HG03571 (cell line): ENCODE measurements around the gene CLTCL1.
"Not testable (repeated sequence)": the region's sequence is repeated elsewhere in the genome, so short reads cannot be mapped to it uniquely, and the experiment has no call there.

Experiments used
- ATAC-seq: cut with Tn5 transposase; IDR thresholded peaks from one replicate; pipeline ENCODE4 v1.9.1; 2021; ENCODE audit not compliant: unreplicated experiment

The CLTCL1 gene

DNA sequence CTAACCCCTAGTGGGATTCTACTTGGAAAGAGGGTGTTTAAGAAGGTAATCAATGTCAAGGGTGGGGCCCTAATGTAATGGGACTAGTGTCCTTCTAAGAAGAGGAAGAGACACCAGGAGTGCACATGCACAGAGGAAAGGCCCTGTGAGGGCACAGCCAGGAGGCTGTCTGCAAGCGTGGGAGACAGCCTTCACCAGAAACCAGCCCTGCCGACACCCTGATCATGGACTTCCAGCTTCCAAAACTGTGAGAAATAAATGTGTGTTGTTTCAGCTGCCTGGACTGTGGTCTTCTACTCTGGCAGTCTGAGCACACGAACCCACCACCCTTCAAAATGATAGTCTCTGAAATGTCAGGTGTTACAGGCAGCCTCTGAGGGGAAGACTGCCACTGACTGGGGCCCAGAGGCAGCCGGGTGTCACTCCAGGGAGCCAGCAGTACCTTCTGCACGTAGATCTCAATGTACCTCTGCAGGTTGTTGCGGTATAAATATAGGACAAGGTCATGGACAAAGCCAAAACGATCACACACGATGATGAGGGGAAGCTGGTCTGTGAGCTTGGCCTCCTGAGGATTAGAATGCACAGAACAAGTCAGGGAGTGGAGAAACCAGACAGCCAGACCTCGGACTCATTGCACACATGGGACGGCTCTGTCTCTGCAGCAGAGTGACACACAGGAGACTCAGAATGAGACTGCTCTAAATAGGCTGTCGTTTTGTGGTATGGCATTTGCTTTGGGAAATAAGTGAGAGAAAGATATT lies 69.1 kb downstream of the CLTCL1 start:
- no peak for ATAC-seq

DNA sequence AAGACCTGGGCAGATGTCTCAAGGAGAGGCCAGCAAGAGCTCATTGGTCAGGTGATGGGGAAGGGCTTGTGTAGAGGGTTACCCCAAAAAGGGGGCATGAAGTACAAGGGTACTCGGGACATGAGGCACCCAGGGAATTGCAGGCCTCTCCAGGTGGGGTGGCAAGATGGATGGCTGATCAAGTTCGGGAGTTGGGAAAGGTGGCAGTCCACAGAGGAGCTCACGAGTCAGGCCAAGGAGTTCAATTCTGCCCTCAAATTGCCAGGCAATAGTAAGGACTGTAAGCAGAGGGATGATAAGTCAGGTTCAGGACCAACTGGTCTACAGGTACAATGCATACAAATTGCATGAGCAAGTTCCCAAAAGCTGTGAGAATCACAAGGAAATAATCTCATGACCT lies 70.7 kb downstream of the CLTCL1 start:
- no peak for ATAC-seq

GRCh38 chr22:19218541-19219233 lies 72.8 kb downstream of the CLTCL1 start:
- ATAC-seq, result no peak

DNA sequence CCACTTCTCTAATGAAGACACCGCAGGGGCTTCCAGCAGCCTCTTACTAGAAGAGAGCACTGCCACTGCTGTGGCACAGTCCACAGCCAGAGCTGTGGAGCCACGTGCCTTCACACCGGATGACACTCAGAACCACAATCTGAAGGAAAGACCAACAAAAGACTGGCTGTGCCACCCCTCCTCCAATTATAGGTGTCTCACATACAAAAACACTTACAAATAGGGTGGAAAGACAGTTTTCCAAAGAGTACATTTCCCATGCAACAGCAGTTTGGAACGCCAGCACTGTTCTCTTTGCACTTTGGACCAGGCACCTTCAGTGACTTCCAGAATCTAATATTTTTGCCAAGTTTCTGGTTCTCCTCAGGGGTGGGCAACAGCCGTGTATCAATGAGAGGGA lies 74.9 kb downstream of the CLTCL1 start:
- no peak for ATAC-seq

DNA sequence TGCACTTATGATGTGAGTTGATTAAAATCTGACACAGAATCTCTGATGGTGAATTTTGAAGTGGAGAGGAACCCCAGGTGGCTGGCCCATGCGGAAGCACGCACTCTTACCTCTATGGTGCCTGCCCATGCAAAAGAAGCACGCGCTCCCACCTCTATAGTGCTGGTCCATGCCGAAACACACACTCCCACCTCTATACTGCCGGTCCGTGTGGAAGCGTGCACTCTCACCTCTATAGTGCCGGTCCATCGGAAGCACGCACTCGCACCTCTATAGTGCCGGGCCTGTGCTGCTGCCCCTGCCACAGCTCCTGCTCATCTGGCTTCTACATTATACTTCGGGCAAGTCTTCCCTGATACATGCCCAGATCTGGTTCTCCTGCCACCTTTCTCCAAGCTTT lies 76.2 kb downstream of the CLTCL1 start:
- no peak for ATAC-seq

DNA sequence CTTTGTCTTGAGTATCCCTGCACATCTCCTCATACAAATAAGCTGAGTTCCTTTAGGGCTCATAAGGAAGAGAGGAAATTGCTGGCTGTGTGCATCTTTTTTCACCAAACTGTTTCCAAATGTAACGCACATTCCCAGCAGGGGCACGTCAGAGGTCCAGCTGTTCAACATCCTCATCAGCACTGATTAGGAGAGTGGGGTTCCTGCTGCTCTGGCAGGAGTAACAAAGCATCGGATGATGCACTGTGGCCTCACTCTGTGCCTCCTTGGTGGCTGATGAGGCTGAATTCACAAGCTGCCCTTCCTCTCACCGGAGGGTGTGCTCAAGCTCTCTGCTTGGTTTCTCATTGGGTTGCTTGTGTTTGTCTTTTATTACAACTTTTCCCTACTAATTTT lies 77.4 kb downstream of the CLTCL1 start:
- no peak for ATAC-seq

DNA sequence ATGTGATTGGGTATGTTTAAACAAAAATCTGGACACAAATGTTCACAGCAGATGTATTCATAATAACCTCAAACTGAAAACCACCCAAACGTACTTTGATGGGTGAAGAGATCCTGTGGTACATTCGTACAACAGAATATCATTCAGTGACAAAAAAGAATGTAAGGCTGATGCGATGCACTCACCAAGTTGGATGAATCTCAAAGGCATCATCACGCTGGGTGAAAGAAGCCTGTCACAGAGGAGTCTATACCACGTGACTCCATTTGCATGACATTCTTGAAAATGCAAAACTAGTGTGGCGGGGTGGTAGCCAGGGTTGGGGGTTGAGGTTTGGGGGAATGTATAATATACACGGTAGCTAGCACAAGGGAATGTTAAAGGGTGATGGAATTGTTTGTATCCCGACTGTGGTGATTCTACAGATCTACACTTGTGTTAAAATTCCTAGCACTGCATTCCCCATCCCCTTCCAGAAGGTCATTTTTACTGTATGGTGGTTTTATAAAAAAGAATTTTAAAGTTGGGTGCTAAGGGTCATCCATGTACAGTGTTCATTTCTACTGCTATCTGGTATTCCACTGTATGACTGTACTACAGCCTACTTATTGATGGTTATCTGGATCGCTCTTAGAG lies 78.0 kb downstream of the CLTCL1 start:
- no peak for ATAC-seq

- no peak for ATAC-seq
These were observed 78.5 kb downstream of the CLTCL1 start for GRCh38 chr22:19213001-19213400.

DNA sequence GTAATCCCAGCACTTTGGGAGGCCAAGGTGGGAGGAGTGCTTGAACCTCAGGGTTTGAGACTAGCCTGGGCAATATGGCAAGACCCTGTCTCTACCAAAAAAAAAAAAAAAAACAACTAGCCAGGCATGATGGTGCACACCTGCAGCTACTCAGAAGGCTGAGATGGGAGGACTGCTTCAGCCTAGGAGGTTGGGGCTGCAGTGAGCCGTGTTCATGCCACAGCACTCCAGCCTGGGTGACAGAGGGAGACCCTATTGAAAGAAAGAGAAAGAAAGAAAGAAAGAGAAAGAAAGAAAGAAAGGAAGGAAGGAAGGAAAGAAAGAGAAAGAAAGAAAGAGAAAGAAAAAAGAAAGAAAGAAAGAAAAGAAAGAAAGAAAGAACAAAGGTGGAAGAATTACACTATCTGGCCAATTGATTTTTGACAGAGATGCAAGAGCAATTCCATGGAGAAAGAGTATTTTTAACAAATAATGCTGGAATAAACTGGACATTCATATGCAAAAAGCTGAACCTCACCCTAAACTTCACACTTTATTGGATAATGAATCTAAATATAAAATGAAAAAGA lies 79.1 kb downstream of the CLTCL1 start:
- no peak for ATAC-seq

DNA sequence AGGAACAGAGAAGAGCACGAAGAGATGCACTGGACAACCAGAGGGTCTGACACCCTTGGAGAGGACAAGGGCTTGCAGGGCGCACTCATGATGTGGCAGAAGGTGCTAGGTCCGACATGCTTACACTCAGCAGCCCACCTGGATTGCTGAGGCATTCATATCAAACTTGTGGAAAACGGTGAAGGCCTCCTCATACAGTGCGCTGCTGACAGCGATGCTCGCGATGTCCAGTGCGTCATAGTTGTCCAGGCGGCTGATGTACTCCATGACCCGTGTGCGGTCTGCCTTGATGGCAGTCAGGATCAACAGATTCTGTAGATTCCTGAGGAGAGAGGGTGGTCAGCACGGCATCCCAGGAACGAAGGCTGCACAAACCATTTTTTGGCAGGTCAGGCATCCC lies 81.3 kb downstream of the CLTCL1 start:
- no peak for ATAC-seq

DNA sequence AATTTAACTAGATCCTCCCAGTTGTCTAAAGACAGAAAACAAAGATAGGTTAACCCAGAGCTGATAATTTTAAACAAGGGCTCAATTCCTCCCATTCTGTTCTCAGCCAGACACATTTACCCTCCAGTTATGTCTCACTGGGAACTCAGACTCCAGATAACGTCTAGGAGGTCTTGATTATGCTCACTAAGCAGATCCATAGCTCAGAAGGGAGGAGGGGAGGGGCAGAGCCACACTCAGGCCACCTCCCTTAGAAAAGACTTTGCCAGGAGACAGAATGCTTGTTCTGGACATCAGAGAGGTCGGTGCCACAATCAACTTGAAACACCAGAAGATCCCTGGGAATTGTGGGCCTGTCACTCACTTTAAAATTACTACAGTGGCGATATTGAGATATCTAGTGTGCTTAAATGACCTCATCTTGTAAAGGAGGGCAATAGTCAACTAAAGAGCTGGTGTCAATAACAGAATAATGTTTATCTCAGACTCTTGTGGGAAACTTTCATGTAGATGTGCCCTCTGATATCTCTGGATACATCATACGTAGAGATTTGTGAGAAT lies 83.2 kb downstream of the CLTCL1 start:
- ATAC-seq, result no peak

- no peak for ATAC-seq
These were observed 83.6 kb downstream of the CLTCL1 start for GRCh38 chr22:19207884-19208283.

DNA sequence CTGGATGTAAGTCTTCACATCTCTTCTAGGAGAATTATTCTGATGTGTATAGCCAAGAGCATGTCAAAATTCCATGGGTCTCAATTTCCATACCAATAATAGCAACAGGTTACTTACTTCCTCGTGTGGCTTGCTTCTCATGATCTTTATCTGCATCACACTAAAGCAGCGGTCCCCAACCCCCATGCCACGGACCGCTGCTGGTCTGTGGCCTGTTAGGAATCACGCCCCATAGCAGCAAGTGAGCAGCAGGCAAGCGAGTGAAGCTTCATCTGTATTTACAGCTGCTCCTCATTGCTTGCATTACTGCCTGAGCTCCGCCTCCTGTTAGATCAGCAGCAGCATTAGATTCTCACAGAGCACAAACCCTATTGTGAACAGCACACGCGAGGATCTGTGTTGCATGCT lies 84.1 kb downstream of the CLTCL1 start:
- ATAC-seq, result no peak

GRCh38 chr22:19206287-19206686 lies 85.2 kb downstream of the CLTCL1 start:
- ATAC-seq, result no peak

DNA sequence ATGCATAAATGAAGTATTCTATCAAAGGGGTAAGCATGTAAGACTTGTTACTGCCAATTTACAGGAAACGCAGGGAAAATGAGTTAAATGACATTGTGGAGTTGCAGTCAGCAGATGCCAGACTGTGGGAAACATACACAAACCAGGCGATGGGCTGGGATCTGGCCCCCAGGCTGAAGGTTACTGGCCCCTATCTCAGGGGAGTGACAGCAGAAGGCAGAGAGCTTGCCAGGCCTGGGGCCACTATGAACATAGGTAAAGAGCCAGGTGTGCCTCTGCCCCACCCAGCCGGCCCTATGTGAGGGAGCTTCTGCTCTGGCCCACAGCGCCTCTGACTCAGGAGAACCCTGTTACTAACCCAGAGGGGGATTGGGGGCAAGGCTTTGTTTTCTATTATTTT lies 86.9 kb downstream of the CLTCL1 start:
- ATAC-seq, result no peak

GRCh38 chr22:19203834-19204233 lies 87.7 kb downstream of the CLTCL1 start:
- ATAC-seq, result no peak

DNA sequence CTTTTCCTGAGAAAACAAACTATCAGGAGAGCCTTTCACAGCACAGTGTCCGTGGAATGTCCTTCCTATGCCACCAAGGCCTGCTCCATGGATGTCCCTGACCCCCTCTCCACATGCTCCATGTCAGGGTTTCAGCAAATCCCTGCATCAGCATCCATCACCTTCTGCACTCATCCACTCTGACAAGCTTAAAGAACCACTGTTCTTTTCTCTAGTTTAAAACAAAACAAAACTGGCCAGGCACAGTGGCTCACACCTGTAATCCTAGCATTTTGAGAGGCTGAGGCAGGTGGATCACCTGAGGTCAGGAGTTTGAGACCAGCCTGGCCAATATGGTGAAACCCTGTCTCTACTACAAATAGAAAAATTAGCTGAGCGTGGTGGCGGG lies 88.7 kb downstream of the CLTCL1 start:
- ATAC-seq, result not testable (repeated sequence)

- no peak for ATAC-seq
These were observed 89.4 kb downstream of the CLTCL1 start for GRCh38 chr22:19201869-19202798.

DNA sequence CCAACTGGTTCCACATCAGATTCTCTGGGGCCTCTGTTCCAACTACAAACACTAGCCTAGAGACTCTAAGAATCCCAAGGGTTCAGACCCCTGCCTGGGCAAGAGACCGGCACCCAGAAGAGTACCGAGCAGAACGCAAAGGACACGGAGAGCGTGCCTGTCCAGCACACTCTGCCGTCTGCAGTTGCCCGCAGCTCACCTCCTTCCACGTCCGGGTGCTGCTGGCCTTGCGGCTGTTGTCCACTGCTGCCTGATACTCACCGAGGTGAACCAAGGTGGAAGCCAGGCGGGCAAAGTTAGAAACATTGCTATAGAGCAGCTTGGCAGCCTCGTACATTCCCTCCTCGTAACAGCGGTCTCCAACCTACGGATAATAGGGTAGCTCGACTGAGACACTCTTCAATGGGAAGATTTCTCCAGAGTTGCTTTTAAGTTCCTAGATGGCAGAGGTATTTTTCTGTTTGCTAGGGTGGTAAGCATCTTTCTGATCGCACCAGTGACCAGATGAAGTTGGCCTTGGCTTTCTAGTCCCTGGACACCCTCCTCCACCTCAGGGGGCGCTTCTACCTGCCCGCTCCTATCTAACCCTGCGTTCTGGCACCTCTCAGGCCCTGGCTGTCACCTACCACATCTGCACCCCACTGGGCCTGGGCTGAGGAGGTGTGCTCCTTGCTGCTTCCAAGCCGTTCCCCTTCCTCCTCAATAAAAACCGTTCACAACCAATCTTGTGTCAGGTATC lies 90.2 kb downstream of the CLTCL1 start:
- ATAC-seq, result no peak

DNA sequence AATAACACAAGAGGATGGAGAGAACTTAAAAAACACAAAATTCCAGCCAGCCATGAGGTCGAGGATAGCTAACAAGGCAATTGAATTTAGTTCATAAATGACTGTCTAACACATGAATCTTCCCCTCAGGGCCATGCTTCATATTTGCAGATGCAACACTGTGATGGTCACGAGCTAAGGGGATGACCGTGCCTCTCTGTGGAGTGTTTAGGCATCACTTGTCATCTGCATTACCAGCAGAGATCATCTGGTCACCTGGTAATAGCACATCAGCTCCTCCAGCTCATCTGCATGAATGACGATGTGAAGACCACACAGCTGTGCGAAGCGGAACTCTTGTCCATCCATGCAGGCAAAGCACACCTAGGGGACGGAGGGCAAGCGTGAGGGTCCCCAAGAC lies 92.0 kb downstream of the CLTCL1 start:
- no peak for ATAC-seq
